Measurements from ENCODE around the gene EPSTI1.
"Not testable (repeated sequence)": the region's sequence is repeated elsewhere in the genome, so short reads cannot be mapped to it uniquely, and the experiment has no call there.

GRCh38 chr13:43040581-43041368, 48.7 kb upstream of the EPSTI1 start:
- TF ChIP-seq CTCF, POLR2A, POLR2AphosphoS5, EP300 (IDR thresholded peaks at IDR 0.05): not testable (repeated sequence)
